ENCODE data around the gene HMGXB4. TPM values are rescaled to one million over a fixed set of nuclear protein-coding genes. Genes with fewer than 3 reads are reported as not detected.

Gene HMGXB4
- total RNA-seq, 1 experiment from 2014 or later: 43.4 TPM

DNA sequence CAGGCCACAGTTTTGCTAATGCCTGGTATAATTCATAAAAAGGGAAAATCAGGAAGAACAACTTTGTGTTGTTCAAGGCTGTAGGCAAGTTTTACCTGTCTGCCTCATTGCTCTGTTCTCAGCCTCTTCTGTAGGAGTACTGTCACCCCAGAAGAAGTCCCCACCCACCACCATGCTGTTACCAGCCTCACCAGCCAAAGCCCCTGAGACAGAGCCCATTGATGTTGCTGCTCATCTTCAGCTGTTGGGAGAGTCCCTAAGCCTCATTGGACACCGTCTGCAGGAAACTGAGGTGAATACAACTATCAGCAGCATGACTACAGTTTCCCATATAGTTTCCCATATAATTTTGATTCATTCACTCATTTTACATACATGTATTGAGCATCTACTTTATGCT lies 30.8 kb downstream of the HMGXB4 start:
- DNase-seq: no peak
- Histone ChIP-seq H3K4me3 (no peak overlapping the region), H3K36me3 (peaks cover 79% of the 10 kb centered on the region), H3K27ac (no peak overlapping the region), H3K27me3 (no peaks in the 10 kb centered on the region), H3K4me1 (no peaks in the 10 kb centered on the region), H3K9me3 (replicated peaks) (no peaks in the 10 kb centered on the region)

DNA sequence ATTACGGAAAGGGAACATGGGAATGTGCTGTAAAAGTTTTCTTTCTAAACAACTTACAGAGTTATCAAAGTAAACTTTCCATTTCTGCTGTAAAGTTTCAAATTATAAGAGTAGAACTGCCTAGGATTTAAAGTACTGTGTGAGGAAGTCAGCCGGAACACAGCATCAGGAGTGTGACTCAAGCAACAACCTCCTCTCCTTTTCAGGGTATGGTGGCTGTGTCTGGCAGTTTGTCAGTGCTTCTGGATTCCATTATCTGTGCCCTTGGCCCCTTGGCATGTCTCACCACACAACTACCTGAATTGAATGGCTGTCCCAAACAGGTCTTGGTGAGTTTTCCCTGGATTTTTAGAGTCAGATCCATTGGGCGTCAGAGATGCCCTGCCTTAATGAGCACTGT lies 35.5 kb downstream of the HMGXB4 start:
- H3K27me3 ChIP-seq: no peaks in the 10 kb centered on the region
- no peak for DNase-seq
- H3K4me1 ChIP-seq: no peaks in the 10 kb centered on the region
- H3K27ac ChIP-seq: no peak overlapping the region
- H3K4me3 ChIP-seq: no peak overlapping the region
- H3K36me3 ChIP-seq: peaks cover 58% of the 10 kb centered on the region
- no peaks in the 10 kb centered on the region for H3K9me3 ChIP-seq (replicated peaks)

DNA sequence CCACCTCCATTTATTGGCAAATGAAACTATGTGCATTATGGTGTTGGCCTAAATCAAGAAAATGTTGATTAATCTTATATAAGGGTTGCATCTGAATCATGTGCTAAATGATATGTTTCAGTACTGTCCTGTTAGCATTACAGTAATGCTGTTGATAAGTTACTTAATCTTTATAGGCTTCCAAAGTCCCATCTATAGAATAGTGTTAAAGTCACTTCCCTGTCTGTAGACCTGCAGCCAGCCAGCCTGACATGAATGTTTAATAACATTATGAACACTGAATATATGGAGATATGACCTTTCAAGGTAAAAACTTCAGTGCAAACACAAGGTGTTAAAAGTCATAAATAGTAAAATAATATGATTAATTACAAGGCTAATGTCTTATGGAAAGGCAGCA lies 38.8 kb downstream of the HMGXB4 start:
- H3K9me3 ChIP-seq (replicated peaks): no peaks in the 10 kb centered on the region
- no peak overlapping the region for H3K27ac ChIP-seq
- H3K4me3 ChIP-seq: no peak overlapping the region
- DNase-seq: no peak
- H3K27me3 ChIP-seq: no peaks in the 10 kb centered on the region
- H3K4me1 ChIP-seq: peaks cover 7% of the 10 kb centered on the region
- H3K36me3 ChIP-seq: peaks cover 31% of the 10 kb centered on the region

DNA sequence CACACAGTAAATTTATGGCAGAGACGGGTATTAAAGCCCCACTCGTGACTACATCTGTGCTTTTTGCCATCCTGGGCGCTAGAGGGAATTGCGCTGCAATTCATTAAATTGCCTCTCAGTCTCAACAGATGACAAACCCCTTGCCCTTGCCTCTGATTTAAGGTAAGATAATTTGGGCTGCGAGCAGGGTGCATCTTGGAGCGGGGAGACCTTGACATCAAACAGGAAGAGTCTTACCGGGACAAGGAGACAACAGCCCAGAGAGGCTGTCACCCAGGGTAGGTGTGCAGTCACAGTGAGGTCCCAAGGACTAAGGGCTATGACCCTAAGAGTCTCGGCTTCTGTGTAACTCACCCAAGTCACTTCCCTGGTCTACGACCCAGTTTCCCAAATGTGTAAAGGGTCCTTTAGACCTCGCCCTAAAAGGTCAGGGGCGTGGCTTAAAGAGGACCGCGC lies 42.0 kb downstream of the HMGXB4 start:
- peak overlapping the region; percentile 29 for H3K27ac ChIP-seq
- H3K4me3 ChIP-seq: peak overlapping the region; percentile 69
- H3K4me1 ChIP-seq: peaks cover 7% of the 10 kb centered on the region
- no peak for DNase-seq
- no peaks in the 10 kb centered on the region for H3K9me3 ChIP-seq (replicated peaks)
- H3K27me3 ChIP-seq: no peaks in the 10 kb centered on the region
- peaks cover 6% of the 10 kb centered on the region for H3K36me3 ChIP-seq

DNA sequence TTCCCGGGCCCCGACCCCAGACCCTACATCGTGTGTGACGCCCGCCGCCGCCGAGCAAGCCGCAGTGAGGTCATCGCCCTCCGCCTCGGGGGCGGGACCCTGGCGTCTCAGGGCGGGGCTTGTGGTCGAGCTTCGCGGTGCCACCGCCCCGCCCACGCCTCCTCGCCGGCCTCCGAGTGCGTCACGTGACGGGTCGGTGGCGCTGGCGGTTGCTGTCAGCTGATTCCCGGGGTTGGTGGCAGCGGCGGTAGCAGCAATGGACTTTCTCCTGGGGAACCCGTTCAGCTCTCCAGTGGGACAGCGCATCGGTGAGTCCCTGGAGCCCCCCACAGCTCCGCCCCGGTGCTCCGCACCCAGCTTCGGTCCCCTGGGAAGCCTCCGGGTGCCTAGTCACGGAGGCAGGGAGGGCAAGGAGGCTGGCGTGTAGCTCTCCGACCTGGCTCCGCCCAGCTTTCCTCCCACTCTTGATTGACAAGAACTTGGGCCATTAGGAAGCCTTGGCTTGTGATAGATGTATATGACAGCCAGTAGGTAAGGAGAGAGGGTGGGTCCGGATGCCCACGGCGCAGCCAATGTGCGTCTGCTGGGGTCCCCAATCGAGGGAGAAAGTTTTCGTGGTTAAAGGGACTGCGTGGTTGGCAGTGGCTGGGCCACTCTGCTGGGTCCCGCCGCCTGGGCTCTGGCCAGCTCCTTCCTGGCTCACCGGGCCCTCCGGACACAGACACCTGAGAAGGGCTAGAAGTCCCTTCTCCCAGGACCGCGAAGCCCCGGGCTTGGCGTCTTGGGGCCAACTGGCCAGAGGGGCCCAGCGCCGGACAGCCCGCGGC lies 42.6 kb downstream of the HMGXB4 start, which contains the start of gene TOM1:
TSS of gene TOM1 (plus strand) at position 222 of the 827 bp plus-strand sequence. CDS start at position 257, 35 bp downstream.
- Histone ChIP-seq H3K4me3 (peak within 1 kb of the TSS; percentile 69), H3K4me1 (peaks cover 7% of the 10 kb centered on the region), H3K9me3 (replicated peaks) (no peaks in the 10 kb centered on the region), H3K27ac (peak within 1 kb of the TSS; percentile 29), H3K36me3 (peaks cover 6% of the 10 kb centered on the region), H3K27me3 (no peaks in the 10 kb centered on the region)
- DNase-seq: peak; percentile 95 to 98

DNA sequence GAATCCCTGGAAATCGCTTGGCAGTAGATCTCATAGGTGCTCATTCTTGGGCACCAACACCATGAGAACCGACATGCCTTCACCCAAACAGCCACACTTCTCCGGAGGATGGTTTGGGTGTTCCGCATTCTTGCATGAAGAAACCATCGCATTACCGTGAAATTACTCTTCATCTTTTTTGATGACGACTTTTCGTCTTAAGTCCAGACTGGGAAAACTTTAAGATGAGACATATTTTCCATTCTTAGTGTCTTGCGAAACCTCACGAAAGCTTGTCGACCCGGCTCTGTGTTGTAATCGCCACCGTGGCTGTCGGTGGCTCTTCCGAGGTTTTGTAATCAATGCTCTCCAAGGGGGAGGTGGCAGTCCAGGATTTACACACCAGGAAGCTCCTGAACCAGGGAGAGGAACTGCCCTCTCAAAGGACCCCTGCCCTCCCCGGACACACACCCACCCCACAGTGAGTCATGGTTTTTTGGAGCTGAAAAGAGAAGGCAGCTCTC lies 44.1 kb downstream of the HMGXB4 start:
- no peak overlapping the region for H3K27ac ChIP-seq
- H3K9me3 ChIP-seq (replicated peaks): no peaks in the 10 kb centered on the region
- DNase-seq: no peak
- no peak overlapping the region for H3K4me3 ChIP-seq
- no peaks in the 10 kb centered on the region for H3K27me3 ChIP-seq
- no peaks in the 10 kb centered on the region; the same call in 1 of the 2 replicates for H3K36me3 ChIP-seq
- peaks cover 12% of the 10 kb centered on the region for H3K4me1 ChIP-seq

DNA sequence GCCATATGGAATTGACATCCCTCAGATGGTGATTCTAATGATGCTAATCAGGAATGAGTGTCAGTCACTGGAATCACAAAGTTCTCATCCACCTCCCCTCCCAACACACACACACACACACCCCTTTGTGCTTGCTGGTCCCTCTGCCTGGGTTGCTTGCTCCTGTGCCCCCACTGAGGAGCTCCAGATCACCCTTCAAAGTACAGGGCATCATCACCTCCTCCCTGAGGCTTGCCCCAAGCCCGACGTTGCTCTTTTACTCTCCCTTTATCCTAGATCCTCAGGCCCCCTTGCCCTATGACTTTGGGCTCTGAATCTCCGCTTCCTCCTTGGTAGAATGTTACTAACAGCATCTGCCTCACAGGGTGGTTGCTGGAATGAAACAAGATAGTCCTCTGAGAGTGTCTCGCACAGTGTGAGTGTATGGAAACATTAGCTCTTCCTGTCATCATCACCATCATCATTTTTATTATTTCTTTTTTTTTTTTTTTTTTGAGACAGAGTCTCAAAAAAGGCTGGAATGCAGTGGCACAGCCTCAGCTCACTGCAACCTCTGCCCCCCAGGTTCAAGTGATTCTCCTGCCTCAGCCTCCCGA lies 45.8 kb downstream of the HMGXB4 start:
- no peak for DNase-seq
- Histone ChIP-seq H3K27ac (no peak overlapping the region), H3K4me1 (peaks cover 21% of the 10 kb centered on the region), H3K4me3 (no peak overlapping the region), H3K36me3 (no peaks in the 10 kb centered on the region), H3K9me3 (replicated peaks) (no peaks in the 10 kb centered on the region), H3K27me3 (no peaks in the 10 kb centered on the region)

DNA sequence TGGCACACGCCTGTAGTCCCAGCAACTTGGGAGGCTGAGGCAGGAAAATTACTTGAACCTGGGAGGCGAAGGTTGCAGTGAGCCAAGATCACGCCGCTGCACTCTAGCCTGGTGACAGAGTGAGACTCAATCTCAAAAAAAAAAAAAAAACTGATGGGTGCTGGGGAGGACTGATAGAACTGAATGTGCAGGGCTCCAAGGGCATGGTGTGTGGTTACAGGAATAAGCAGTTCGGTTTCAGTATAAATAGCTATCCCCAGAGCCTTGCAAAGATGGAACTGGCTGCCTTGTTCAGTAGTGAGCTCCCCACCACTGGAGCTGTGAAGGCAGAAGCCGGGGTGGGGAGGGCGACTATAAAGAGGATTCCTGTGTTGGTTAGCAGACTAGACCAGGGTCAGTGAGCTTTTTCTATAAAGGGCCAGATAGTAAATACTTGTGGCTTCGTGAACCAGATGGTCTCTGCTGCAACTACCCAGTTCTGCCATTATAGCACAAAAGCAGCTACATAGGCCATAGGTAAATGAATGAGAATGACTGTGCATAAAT lies 48.3 kb downstream of the HMGXB4 start:
- Histone ChIP-seq H3K36me3 (no peaks in the 10 kb centered on the region), H3K27ac (no peak overlapping the region), H3K4me1 (peaks cover 21% of the 10 kb centered on the region), H3K27me3 (no peaks in the 10 kb centered on the region), H3K9me3 (replicated peaks) (no peaks in the 10 kb centered on the region), H3K4me3 (no peak overlapping the region)
- DNase-seq: no peak

DNA sequence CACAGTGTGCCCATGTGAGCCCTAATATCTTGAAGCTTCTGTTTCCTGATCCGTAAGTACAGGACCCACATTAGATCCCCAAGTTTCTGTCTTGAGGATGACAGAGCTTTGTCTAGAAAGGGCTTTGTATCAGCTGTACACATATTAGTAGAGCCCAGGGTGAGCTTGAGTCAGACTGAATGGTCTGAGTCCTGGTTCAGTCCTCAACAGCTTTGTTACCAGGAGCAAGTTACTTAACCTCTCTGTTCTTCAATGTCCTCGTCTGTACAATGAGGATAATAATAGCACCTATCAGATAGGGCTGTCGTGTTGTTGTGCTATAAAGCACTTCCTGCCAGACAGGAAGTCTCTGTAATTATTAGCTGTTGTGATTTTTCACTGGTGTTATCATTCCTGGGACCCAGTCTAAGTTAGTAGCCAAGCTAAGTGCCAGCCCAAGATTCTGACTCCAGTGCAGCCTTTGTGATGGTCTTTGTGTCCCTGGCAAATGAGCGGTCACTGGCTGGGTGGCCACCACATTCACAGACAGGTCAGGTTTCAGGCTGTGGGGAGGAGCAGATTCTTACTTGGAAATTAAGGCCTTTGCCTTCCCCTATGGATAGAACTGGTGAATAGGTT lies 49.2 kb downstream of the HMGXB4 start:
- Histone ChIP-seq H3K27ac (peak overlapping the region; percentile 44), H3K4me3 (no peak overlapping the region), H3K4me1 (peaks cover 30% of the 10 kb centered on the region), H3K9me3 (replicated peaks) (no peaks in the 10 kb centered on the region), H3K36me3 (no peaks in the 10 kb centered on the region), H3K27me3 (no peaks in the 10 kb centered on the region)
- peak; percentile 60 to 73 for DNase-seq

DNA sequence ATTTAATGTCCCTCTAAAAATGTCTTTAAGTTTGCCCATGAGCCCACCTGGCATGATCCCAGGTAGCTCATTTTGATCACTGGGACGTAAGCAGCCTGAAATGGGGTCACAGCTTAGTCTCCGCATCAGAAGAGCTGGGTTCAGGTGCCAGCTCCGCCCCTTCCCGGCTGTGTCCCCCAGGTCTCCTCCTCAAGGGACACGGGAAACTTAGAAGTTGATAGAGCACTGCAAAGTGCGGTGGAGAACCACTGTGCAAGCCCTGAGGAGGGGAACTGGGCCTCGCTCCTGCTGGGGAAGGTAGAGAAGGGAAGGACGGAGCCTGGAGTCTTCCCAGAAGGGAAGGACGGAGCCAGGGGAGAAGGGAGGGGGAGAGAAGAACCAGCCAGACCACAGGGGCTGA lies 50.1 kb downstream of the HMGXB4 start:
- H3K4me1 ChIP-seq: peaks cover 38% of the 10 kb centered on the region
- H3K9me3 ChIP-seq (replicated peaks): no peaks in the 10 kb centered on the region
- H3K4me3 ChIP-seq: no peak overlapping the region
- no peak overlapping the region for H3K27ac ChIP-seq
- no peaks in the 10 kb centered on the region for H3K27me3 ChIP-seq
- no peak for DNase-seq
- H3K36me3 ChIP-seq: no peaks in the 10 kb centered on the region

DNA sequence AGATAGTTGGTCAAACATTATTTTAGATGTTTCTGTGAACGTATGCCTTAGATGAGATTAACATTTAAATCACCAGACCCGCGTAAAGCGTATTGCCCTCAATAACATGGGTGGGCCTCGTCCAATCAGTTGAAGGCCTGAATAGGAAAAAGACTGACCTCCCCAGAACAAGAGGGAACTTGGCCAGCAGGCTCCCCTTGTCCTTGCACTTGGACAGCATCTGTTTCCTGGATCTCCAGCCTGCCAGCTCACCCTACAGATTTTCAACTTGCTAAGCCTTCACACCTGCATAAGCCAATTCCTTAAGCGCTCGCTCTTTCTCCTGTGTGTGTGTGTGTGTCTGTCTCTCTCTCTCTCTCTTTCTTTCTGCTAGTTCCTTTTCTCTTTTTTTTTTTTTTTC lies 50.6 kb downstream of the HMGXB4 start:
- Histone ChIP-seq H3K4me1 (peaks cover 43% of the 10 kb centered on the region), H3K27ac (no peak overlapping the region), H3K4me3 (no peak overlapping the region), H3K9me3 (replicated peaks) (no peaks in the 10 kb centered on the region), H3K27me3 (no peaks in the 10 kb centered on the region), H3K36me3 (no peaks in the 10 kb centered on the region)
- no peak for DNase-seq

DNA sequence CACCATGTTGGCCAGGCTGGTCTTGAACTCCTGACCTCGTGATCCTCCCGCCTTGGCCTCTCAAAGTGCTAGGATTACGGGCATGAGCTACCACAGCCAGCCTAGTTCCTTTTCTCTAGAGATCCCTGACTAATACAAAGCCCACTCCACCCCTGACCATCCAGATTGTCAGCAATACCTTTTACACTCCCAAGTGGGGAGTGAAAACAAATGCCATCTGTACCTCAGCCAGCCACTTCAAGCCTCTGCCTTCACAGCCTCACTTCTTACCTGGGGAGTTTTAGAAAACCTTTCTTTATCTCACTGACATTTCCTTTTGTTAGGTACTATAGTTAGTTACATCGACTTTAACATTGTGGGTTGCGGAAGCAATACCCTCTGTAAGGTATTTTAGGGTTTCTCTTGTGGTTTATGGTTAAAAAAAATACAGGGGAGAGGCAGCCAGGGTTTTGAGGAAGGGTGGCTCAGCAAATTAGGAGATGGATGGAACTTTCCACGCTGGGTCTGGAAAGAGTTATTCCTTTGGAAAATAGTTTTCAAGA lies 51.3 kb downstream of the HMGXB4 start:
- peaks cover 48% of the 10 kb centered on the region for H3K4me1 ChIP-seq
- no peaks in the 10 kb centered on the region for H3K9me3 ChIP-seq (replicated peaks)
- H3K36me3 ChIP-seq: no peaks in the 10 kb centered on the region
- H3K27ac ChIP-seq: no peak overlapping the region
- no peak overlapping the region for H3K4me3 ChIP-seq
- H3K27me3 ChIP-seq: no peaks in the 10 kb centered on the region
- DNase-seq: no peak

DNA sequence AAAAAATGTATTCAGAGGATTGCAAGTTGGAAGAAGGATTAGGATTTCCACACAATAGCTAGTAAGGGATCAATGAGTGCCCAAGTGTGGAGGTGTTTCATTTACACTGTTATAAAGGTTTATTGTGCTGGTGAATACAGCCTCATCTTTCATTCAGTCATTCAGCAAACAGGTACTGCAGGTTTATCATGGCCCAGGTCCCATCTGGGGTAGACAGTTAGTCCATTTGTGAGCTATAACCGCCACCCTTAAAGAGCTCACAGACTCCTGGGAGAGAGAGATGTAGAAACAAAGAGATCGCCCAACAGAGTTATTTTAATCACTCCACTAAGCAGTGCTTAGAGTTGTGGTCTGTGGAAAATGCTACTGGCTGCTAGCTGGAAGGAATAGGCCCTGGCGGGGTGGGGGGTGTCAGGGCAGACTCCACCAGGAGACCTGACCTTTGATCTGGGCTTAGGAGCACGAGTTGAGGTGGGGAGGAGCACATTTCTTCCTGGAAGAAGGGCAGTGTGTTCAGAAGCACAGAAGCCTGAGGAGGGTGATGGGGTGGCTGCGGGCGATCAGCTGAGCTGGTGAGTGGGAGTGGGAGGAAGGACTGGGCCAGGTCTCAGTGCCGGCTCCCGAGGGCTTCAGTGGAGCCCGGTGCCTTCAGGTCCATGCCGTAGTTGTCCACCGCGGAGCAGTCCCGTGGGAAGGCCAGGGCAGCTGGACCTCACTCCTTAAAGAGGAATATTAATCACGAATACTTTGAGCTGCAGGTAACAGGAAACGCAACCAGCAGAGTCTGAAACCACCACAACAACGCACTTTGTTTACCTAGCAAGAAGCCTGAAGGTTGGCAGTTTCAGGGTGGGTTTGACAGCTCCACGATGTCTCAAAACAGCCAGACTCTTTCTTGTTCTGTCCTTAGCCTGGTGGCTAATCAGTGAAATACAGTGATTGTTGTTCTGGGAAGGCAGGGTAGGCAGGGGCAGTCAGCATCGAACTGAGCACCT lies 53.6 kb downstream of the HMGXB4 start:
- H3K4me3 ChIP-seq: no peak overlapping the region
- peaks cover 65% of the 10 kb centered on the region for H3K4me1 ChIP-seq
- H3K9me3 ChIP-seq (replicated peaks): no peaks in the 10 kb centered on the region
- H3K27me3 ChIP-seq: no peaks in the 10 kb centered on the region
- H3K36me3 ChIP-seq: no peaks in the 10 kb centered on the region
- H3K27ac ChIP-seq: peak overlapping the region; percentile 91
- peak in 1 of 2 experiments; percentile 30 for DNase-seq
